ENCODE measurements around the gene NPAS3. TPM values are rescaled to one million over a fixed set of nuclear protein-coding genes. Genes with fewer than 3 reads are reported as not detected.

The NPAS3 gene
- total RNA-seq, 1 experiment from 2014 or later = not detected

DNA sequence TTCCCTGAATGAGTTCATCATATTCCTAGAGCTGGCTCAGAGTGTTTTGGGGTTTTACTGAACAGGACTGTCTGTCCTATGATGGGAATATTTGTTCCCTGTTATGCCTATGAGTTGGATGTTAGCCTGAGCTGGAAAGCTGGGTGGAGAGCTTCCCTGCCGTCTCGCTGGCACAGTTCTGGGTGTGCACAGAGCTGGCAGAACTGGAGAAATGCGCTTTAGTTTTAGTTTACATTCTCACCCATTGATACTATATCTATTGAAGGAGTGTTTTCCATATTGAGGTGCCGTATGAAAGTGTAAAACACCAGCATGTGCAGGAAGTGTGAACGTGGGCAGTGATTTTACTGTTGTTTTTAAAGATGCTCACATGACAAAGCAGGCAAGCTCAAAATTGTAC is 549.9 kb downstream of the NPAS3 start:
- intact Hi-C loops (cut with micrococcal nuclease; ENCODE audit: unreplicated experiment) = no loop called here
- ChIA-PET CTCF (no interaction called here), POLR2A (ENCODE audit: unreplicated experiment) (no interaction called here)
- BruUV-seq (replicated peaks) = no TSS peak
- no peaks in the 10 kb centered on the region for H3K79me2 ChIP-seq (ENCODE audit: low read depth)
- no peaks in the 10 kb centered on the region for H3K9me3 ChIP-seq (ENCODE audit: insufficient read depth, low read depth)
- no peak overlapping the region for H2AFZ ChIP-seq
- no peaks in the 10 kb centered on the region for H3K36me3 ChIP-seq (ENCODE audit: low read depth)
- H3K4me2 ChIP-seq = no peak overlapping the region
- H3K4me3 ChIP-seq = no peak overlapping the region
- no peaks in the 10 kb centered on the region for H3K4me1 ChIP-seq (replicated peaks; ENCODE audit: insufficient read depth)
- H3K27ac ChIP-seq = no peak overlapping the region
- no peaks in the 10 kb centered on the region for H4K20me1 ChIP-seq (ENCODE audit: insufficient read depth)
- TF ChIP-seq, protein P1, sequence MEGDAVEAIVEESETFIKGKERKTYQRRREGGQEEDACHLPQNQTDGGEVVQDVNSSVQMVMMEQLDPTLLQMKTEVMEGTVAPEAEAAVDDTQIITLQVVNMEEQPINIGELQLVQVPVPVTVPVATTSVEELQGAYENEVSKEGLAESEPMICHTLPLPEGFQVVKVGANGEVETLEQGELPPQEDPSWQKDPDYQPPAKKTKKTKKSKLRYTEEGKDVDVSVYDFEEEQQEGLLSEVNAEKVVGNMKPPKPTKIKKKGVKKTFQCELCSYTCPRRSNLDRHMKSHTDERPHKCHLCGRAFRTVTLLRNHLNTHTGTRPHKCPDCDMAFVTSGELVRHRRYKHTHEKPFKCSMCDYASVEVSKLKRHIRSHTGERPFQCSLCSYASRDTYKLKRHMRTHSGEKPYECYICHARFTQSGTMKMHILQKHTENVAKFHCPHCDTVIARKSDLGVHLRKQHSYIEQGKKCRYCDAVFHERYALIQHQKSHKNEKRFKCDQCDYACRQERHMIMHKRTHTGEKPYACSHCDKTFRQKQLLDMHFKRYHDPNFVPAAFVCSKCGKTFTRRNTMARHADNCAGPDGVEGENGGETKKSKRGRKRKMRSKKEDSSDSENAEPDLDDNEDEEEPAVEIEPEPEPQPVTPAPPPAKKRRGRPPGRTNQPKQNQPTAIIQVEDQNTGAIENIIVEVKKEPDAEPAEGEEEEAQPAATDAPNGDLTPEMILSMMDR (conservative IDR thresholded peaks at IDR 0.05) = no peak
- no peak for TF ChIP-seq EZH2 (IDR thresholded peaks at IDR 0.05; ENCODE audit: low read depth)
- no peak for DNase-seq
- no peaks in the 10 kb centered on the region for H3F3A ChIP-seq (ENCODE audit: insufficient read depth, low read depth)
- no peaks in the 10 kb centered on the region for H3K9me2 ChIP-seq (ENCODE audit: insufficient read depth)
- H3K27me3 ChIP-seq (ENCODE audit: insufficient read depth, low read depth) = no peaks in the 10 kb centered on the region

DNA sequence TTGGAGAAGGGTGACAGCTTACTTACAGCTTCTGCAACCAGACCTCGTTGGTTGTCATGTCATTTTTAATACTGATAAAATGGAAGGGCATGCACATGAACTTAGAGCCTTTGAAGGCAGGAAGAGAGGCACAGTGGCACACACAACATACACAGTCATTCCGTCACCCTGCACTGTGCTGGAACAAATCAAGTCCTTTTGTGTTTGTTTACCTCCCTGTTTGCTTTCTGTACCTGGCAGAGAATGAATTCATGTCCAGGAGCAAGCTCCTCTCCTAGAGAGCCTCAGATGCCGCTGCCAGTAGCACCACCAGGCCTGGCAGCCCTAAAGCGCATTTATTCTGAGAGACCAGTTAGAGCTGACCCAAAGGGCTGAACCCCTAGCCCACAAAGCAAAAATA is 551.9 kb downstream of the NPAS3 start:
- Histone ChIP-seq H3K79me2 (ENCODE audit: low read depth) (no peaks in the 10 kb centered on the region), H3K4me1 (replicated peaks; ENCODE audit: insufficient read depth) (no peaks in the 10 kb centered on the region), H4K20me1 (ENCODE audit: insufficient read depth) (no peaks in the 10 kb centered on the region), H3K9me2 (ENCODE audit: insufficient read depth) (no peaks in the 10 kb centered on the region), H2AFZ (no peak overlapping the region), H3K27me3 (ENCODE audit: insufficient read depth, low read depth) (no peaks in the 10 kb centered on the region), H3K27ac (no peak overlapping the region), H3K36me3 (ENCODE audit: low read depth) (no peaks in the 10 kb centered on the region), H3K4me2 (no peak overlapping the region), H3K9me3 (ENCODE audit: insufficient read depth, low read depth) (no peaks in the 10 kb centered on the region), H3K4me3 (no peak overlapping the region), H3F3A (ENCODE audit: insufficient read depth, low read depth) (no peaks in the 10 kb centered on the region)
- TF ChIP-seq, protein P1 (conservative IDR thresholded peaks at IDR 0.05) = no peak
- no peak for TF ChIP-seq EZH2 (IDR thresholded peaks at IDR 0.05; ENCODE audit: low read depth)
- intact Hi-C loops (cut with micrococcal nuclease; ENCODE audit: unreplicated experiment) = no loop called here
- BruUV-seq (replicated peaks) = no TSS peak
- DNase-seq = no peak
- CTCF ChIA-PET = no interaction called here
- POLR2A ChIA-PET (ENCODE audit: unreplicated experiment) = no interaction called here

DNA sequence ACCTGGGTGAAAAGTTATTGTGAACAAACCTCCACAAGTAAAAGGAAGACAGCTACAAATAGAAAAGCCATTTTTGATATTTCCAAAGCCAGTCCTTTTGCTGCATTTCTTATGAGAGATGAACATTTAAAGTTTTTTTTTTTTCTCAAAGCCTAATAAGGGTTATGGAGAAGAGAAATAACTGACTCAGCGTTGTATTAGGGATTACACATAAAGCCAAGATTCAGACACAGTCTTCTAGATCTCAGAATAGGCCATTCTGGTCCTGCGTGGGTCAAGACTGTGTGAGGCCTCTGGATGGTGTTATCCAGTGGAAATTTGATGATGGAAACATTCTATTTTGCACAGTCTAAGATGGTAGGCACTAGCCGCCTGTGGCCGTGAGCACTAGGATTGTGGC is 552.4 kb downstream of the NPAS3 start:
- H3K9me3 ChIP-seq (ENCODE audit: insufficient read depth, low read depth) = no peaks in the 10 kb centered on the region
- no peak overlapping the region for H3K4me3 ChIP-seq
- no peaks in the 10 kb centered on the region for H3F3A ChIP-seq (ENCODE audit: insufficient read depth, low read depth)
- no peaks in the 10 kb centered on the region for H3K79me2 ChIP-seq (ENCODE audit: low read depth)
- DNase-seq = no peak
- H3K4me2 ChIP-seq = no peak overlapping the region
- POLR2A ChIA-PET (ENCODE audit: unreplicated experiment) = no interaction called here
- no peak overlapping the region for H2AFZ ChIP-seq
- BruUV-seq (replicated peaks) = no TSS peak
- intact Hi-C loops (cut with micrococcal nuclease; ENCODE audit: unreplicated experiment) = no loop called here
- H3K4me1 ChIP-seq (replicated peaks; ENCODE audit: insufficient read depth) = no peaks in the 10 kb centered on the region
- H4K20me1 ChIP-seq (ENCODE audit: insufficient read depth) = no peaks in the 10 kb centered on the region
- no peaks in the 10 kb centered on the region for H3K9me2 ChIP-seq (ENCODE audit: insufficient read depth)
- H3K36me3 ChIP-seq (ENCODE audit: low read depth) = no peaks in the 10 kb centered on the region
- CTCF ChIA-PET = no interaction called here
- TF ChIP-seq, protein P1 (conservative IDR thresholded peaks at IDR 0.05) = no peak
- TF ChIP-seq EZH2 (IDR thresholded peaks at IDR 0.05; ENCODE audit: low read depth) = no peak
- H3K27me3 ChIP-seq (ENCODE audit: insufficient read depth, low read depth) = no peaks in the 10 kb centered on the region
- no peak overlapping the region for H3K27ac ChIP-seq
